H7 (cell line): ENCODE measurements around the gene KLF15. TPM values are rescaled to one million over a fixed set of nuclear protein-coding genes. Genes with fewer than 3 reads are reported as not detected.

Source experiments
- DNase-seq: peaks from one replicate; pipeline ENCODE4 v3.0.0; 2012
- H3K27me3 ChIP-seq: 2 replicates; pipeline ENCODE4 v1.6.0; 2011; ENCODE audit warnings: mild to moderate bottlenecking, low read length; ENCODE audit not compliant: control insufficient read depth, insufficient read depth
- H3K36me3 ChIP-seq: replicated peaks from 2 replicates; pipeline ENCODE4 v1.5.1; 2011; ENCODE audit warnings: low read length; ENCODE audit not compliant: control insufficient read depth, insufficient read depth
- H3K4me3 ChIP-seq: 2 replicates; pipeline ENCODE4 v1.5.1; 2011; ENCODE audit warnings: low read depth, mild to moderate bottlenecking, control low read depth, low read length, moderate library complexity; ENCODE audit not compliant: insufficient read depth
- total RNA-seq: library from RNA; depleted of rRNA; stranded (reverse); fragments of >200 nt; shearing (Covaris generic); gene quantifications from 2 replicates; pipeline ENCODE4 v1.2.3, GENCODE V29; 2014

KLF15 gene
- total RNA-seq, 1 experiment from 2014 or later: 10.5 TPM

DNA sequence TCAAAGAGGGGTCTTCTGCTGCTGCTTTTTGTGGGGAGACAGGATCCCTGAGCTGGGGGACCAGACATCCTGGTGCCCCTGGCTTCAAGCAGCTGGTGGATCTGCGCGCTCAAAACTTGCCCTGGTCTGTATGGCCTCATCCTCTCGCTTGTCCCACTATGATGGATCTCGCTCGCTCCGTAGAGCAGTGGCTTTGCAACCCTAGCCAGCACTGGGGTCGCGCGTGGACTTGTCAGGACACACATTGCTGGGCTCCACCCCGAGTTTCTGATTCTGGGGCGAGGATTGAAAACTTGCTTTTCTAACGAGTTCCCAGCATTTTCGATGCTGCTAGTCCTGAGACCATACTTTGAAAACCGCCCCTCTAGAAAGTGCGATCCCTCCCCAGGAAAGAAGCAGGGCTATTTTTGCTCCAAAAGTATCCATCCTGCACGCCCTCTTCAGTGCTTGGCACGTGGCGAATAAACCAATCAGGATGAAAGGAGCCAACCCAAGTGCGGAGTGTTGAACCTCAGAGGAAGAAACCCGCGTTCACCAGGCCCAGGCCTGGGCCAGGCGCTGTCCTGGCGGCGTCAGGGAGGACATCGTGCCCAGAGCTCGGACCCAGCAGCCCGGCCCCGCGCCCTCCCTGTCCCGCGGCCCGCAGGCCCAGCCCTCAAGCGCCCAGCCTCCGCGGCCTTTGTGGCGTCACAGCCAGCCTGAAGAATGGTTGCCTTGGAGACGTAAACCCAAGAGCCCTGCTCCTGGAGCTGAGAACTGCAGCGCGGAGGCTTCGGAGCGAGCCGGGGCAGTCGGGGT lies 37.2 kb upstream of the KLF15 start, which contains the start of gene CFAP100:
TSS of gene CFAP100 (plus strand) at position 731 of the 798 bp plus-strand sequence. CDS start 1,092 bp downstream, outside the sequence.
- Histone ChIP-seq H3K4me3 (no peak within 1 kb of the TSS; the same call in 1 of the 2 replicates), H3K36me3 (no peaks in the 10 kb centered on the region), H3K27me3 (peaks cover 19% of the 10 kb centered on the region)
- DNase-seq: peak; percentile 93

DNA sequence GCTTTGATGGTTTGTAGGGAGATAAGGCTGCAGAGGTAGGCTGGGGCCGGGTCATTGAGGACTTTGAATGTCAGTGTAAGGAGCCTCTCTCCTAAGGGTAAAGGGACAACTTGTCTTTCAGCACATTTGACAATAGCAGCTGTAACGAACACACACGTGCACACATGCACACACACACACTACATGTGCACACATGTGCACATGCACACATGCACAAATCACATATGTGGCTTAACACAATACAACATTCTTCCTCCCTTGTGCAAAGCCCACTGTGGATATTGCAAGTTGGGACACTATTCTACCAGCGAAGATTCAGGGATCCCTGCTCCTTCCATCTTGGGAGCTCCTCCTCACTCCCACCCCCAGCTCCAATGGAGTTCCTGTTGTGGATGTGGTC lies 36.4 kb upstream of the KLF15 start:
- H3K27me3 ChIP-seq: peaks cover 19% of the 10 kb centered on the region
- H3K36me3 ChIP-seq: no peaks in the 10 kb centered on the region
- no peak overlapping the region for H3K4me3 ChIP-seq
- DNase-seq: no peak

- no peaks in the 10 kb centered on the region for H3K36me3 ChIP-seq
- no peak for DNase-seq
- no peak overlapping the region for H3K4me3 ChIP-seq
- H3K27me3 ChIP-seq: peaks cover 19% of the 10 kb centered on the region
Measured at GRCh38 chr3:126392246-126392645, 35.0 kb upstream of the KLF15 start.

- no peak overlapping the region for H3K4me3 ChIP-seq
- H3K27me3 ChIP-seq: peaks cover 19% of the 10 kb centered on the region
- no peaks in the 10 kb centered on the region for H3K36me3 ChIP-seq
- DNase-seq: no peak
Measured at GRCh38 chr3:126391631-126392030, 34.4 kb upstream of the KLF15 start.

- Histone ChIP-seq H3K36me3 (no peaks in the 10 kb centered on the region), H3K27me3 (peaks cover 19% of the 10 kb centered on the region), H3K4me3 (no peak overlapping the region)
- DNase-seq: no peak
Measured at GRCh38 chr3:126390751-126391150, 33.5 kb upstream of the KLF15 start.

- Histone ChIP-seq H3K27me3 (peaks cover 16% of the 10 kb centered on the region), H3K4me3 (no peak overlapping the region), H3K36me3 (no peaks in the 10 kb centered on the region)
- DNase-seq: no peak
Measured at GRCh38 chr3:126390201-126390600, 33.0 kb upstream of the KLF15 start.

DNA sequence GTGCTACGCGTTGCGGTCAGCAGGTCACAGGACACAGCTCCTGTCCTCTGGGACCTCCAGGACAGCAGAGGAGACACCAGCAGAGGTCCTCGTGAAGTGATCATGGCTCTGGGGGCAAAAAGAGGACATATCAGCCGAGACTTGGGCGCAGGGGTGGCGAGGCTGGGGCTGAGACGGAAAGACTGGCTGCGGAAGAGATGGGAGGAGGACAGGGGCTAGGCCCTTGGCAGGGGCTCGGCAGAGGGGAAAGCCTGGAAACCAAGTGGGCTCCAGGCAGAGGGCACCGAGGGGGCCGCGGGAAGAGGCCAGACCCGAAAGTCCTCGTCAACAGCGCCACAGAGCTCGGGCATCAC lies 32.6 kb upstream of the KLF15 start:
- no peak overlapping the region for H3K4me3 ChIP-seq
- H3K36me3 ChIP-seq: no peaks in the 10 kb centered on the region
- peaks cover 14% of the 10 kb centered on the region for H3K27me3 ChIP-seq
- DNase-seq: no peak

DNA sequence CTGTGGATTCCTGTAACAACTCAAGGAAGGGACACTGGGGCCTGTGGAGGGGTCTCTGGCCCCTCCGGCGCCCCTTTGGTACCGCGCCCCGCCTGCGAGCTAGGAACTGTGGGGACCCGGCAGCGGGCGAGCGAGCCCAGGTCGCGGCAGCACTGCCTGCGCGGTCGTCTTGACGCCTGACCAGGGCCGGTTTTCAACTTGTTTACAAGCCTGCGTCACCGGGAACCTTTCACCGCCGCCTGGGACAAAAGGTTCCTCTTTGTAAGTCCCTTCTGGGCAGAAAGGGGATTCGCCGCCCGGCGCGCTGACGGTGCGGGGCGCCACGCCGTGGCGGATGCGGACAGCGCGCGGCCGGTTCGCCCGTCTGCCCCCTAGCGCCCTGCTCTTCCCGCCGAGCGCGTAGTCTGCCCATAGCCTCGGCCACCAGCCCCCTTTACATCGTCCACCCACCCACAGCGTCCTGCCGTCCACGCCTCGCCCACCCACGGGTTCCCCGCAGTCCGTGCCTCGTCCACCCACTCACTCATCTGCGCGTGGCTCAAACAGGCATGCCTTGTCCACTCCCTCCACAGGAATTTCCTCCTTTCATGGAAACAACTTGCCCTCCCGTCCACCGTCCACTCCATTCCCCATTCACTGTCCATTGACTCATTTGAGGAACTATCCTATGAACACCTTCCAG lies 32.0 kb upstream of the KLF15 start:
- peak; percentile 94 for DNase-seq
- H3K27me3 ChIP-seq: peaks cover 10% of the 10 kb centered on the region; the same call in 1 of the 2 replicates
- peak overlapping the region; percentile 21 for H3K4me3 ChIP-seq
- H3K36me3 ChIP-seq: no peaks in the 10 kb centered on the region

DNA sequence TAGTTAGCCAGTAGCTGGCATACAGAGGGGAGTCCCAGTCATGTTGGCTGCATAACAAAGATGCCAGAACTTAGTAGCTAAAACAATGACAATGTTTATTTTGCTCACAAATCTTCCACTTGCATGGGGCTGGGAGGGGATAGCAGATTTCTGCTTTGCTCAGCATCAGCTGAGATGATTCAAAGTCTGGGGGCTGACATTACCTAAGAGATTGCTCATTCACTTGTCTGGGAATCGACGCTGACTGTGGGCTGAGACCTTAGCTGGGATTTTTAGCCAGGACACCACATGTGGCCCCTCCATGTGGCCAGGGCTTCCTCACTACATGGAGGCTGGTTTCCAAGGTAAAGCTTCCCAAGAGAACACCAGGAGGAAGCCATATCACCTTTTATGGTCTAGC lies 24.8 kb upstream of the KLF15 start:
- no peak for DNase-seq
- H3K4me3 ChIP-seq: no peak overlapping the region
- no peaks in the 10 kb centered on the region for H3K27me3 ChIP-seq
- H3K36me3 ChIP-seq: no peaks in the 10 kb centered on the region

DNA sequence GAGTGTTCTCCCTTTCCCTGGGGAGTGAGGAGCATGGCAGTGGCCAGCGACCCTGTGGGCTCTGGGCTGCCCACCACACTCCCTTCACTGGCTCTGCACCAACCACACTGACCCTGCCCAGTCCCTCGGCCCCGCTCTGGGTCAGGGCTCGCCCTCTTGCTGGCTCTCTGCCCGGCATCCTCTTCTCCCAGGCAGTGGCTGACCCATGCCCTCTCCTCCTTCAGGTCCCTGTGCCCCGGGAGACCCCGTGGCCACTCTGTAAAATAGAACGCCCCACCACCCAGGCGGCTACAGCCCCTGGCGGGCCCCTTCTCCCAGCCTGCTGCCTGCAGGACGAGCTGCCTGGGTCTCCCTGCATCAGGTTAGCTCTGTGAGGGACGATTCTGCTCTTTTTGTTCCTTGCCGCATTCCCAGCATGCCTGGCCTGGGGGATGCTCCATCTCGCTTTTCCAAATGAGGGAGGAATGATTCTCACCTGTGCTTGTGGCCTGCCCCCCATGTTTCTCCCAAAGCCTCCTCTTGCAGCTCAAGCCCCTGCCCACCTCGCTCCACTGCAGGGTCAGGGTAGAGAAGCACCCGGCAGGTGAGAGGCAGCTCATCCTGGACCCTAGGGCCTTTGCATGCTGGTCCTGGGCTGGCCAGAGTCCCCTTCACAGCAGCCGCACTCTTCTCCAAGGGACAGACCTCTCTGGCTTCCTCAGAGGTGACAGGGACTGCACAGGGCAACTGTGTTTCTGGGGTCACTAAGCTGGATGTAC lies 23.0 kb upstream of the KLF15 start:
- DNase-seq: no peak
- H3K36me3 ChIP-seq: no peaks in the 10 kb centered on the region
- H3K27me3 ChIP-seq: no peaks in the 10 kb centered on the region
- H3K4me3 ChIP-seq: no peak overlapping the region

DNA sequence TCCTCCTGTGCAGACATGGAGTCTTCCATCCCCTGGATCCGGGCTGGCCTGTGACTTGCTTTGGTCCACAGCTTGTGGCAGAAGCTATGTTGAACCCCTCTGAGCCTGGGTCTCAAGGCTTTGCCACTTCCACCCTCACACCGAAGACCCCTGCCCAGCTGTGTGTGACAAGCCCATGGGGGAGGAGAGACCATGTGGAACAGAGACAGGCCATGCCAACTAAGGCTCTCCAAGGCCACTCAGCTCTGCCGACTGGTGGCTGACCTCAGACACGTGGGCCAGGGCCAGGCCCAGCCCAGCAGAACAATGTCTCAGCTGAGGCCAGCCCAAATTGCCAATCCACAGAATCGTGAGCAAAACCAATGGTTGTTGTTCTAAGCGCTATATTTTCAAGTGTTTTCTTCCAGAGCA lies 21.1 kb upstream of the KLF15 start:
- DNase-seq: no peak
- Histone ChIP-seq H3K4me3 (no peak overlapping the region), H3K36me3 (no peaks in the 10 kb centered on the region), H3K27me3 (no peaks in the 10 kb centered on the region)

- H3K4me3 ChIP-seq: no peak overlapping the region
- no peak for DNase-seq
- H3K27me3 ChIP-seq: no peaks in the 10 kb centered on the region
- H3K36me3 ChIP-seq: no peaks in the 10 kb centered on the region
Measured at GRCh38 chr3:126377211-126377610, 20.0 kb upstream of the KLF15 start.

- H3K36me3 ChIP-seq: no peaks in the 10 kb centered on the region
- no peak overlapping the region for H3K4me3 ChIP-seq
- DNase-seq: no peak
- H3K27me3 ChIP-seq: no peaks in the 10 kb centered on the region
Measured at GRCh38 chr3:126376444-126376843, 19.2 kb upstream of the KLF15 start.

DNA sequence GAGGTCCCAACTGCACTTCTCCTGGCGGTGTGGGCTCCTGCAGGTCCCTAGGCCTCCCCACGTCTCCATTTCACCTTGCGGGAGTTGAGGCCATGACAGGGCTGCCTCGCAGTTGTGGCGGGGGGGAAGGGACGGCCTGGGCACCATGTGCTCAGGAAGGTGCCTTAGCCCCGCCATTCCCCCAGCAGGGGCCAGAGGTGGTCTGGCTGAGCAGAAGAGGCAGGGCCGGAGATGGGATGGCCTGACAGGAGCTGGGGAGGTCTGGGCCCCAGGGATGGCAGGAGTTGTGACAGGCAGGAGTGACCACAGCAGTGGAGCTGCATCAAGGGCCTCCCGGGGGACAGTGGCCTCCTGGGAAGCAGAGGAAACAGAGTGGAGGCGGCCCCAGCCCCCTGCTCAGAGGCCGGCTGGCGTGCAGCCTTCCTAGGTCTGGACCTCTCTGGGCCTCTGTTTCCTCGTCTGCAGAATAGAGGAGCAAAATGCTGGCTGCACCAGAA lies 18.7 kb upstream of the KLF15 start:
- peak; percentile 57 for DNase-seq
- Histone ChIP-seq H3K36me3 (no peaks in the 10 kb centered on the region), H3K4me3 (no peak overlapping the region), H3K27me3 (no peaks in the 10 kb centered on the region)
